SU-DHL-6 (cell line): ENCODE results near the gene AMY1B.
"Not testable (repeated sequence)": the region's sequence is repeated elsewhere in the genome, so short reads cannot be mapped to it uniquely, and the experiment has no call there.

Experiments
- H2AFZ ChIP-seq: fragments of 200-600 bp; sonication (generic); 2 replicates; pipeline ENCODE4 v1.6.1; 2014; ENCODE audit warnings: low read depth, mild to moderate bottlenecking, moderate library complexity, mixed read lengths, antibody characterized with exemption, low read length; ENCODE audit not compliant: severe bottlenecking
- H3F3A ChIP-seq: fragments of 200-600 bp; shearing (Covaris generic); 2 replicates; pipeline ENCODE4 v1.6.0; 2016; ENCODE audit warnings: antibody characterized with exemption, mild to moderate bottlenecking; ENCODE audit not compliant: insufficient read depth
- H3K27ac ChIP-seq: fragments of 200-600 bp; sonication (generic); 2 replicates; pipeline ENCODE4 v1.5.1; 2016; ENCODE audit warnings: low read depth, mild to moderate bottlenecking, low read length, moderate library complexity, mixed read lengths
- H3K27me3 ChIP-seq: fragments of 200-600 bp; sonication (generic), shearing (Covaris generic); 2 replicates; pipeline ENCODE4 v1.6.0; 2014; ENCODE audit warnings: mild to moderate bottlenecking, low read length
- H3K36me3 ChIP-seq: fragments of 200-600 bp; sonication (generic); 2 replicates; pipeline ENCODE4 v1.6.1; 2014; ENCODE audit warnings: mild to moderate bottlenecking, low read length, mixed read lengths
- H3K4me2 ChIP-seq: fragments of 300-600, 200-600 bp; shearing (Covaris generic), sonication (generic); 2 replicates; pipeline ENCODE4 v1.6.0; 2014; ENCODE audit warnings: low read length, low read depth, mild to moderate bottlenecking; ENCODE audit not compliant: poor library complexity, severe bottlenecking
- H3K4me3 ChIP-seq: fragments of 200-600 bp; sonication (generic); 2 replicates; pipeline ENCODE4 v1.5.1; 2014; ENCODE audit warnings: antibody characterized with exemption, low read length, mild to moderate bottlenecking, mixed read lengths; ENCODE audit not compliant: insufficient read depth, poor library complexity, severe bottlenecking
- H3K79me2 ChIP-seq: fragments of 200-600 bp; sonication (generic); 2 replicates; pipeline ENCODE4 v1.6.1; 2014; ENCODE audit warnings: mild to moderate bottlenecking, low read length, moderate library complexity; ENCODE audit not compliant: insufficient read depth
- H3K9ac ChIP-seq: fragments of 200-600 bp; sonication (generic); 2 replicates; pipeline ENCODE4 v1.7.0; 2014; ENCODE audit warnings: mild to moderate bottlenecking, low read length
- H3K9me2 ChIP-seq: fragments of 200-600 bp; sonication (generic); replicated peaks from 2 replicates; pipeline ENCODE4 v1.6.1; 2014; ENCODE audit warnings: low read length; ENCODE audit not compliant: insufficient read depth
- H3K9me3 ChIP-seq: fragments of 200-600 bp; sonication (generic); 2 replicates; pipeline ENCODE4 v1.6.1; 2014; ENCODE audit warnings: low read length, mixed read lengths; ENCODE audit not compliant: insufficient read depth
- H4K20me1 ChIP-seq: fragments of 200-600 bp; sonication (generic); 2 replicates; pipeline ENCODE4 v1.6.1; 2014; ENCODE audit warnings: low read depth, mild to moderate bottlenecking, antibody characterized with exemption, low read length, moderate library complexity, mixed read lengths

Gene AMY1B

DNA sequence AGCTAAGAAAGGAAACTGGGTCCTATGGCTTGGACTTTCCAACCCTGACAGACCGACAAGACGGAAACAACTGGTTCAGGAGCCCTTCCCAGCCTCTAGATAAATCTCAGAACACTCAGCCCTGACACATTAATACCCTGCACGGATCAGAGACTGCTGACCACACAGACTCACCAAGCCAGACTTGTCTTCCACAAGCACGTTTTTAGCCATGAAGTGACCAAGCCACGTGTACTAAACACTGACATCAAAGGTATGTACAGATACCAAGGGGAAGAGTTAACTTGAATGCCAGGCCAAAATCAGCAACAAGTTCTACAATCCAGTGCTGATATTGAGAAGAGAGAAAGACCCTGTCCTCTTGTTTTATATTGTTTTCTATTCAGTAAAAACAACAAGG, at the start of gene AMY1B:
AMY1B (minus strand) TSS at position 101 of the 400 bp plus-strand sequence. CDS start 571 bp downstream, outside the sequence.
- H3K79me2 ChIP-seq, H4K20me1 ChIP-seq, H3F3A ChIP-seq, H3K27me3 ChIP-seq, H3K36me3 ChIP-seq, H3K9me2 ChIP-seq, H2AFZ ChIP-seq, H3K9me3 ChIP-seq, H3K9ac ChIP-seq, H3K27ac ChIP-seq, H3K4me2 ChIP-seq, H3K4me3 ChIP-seq: not testable (repeated sequence)

DNA sequence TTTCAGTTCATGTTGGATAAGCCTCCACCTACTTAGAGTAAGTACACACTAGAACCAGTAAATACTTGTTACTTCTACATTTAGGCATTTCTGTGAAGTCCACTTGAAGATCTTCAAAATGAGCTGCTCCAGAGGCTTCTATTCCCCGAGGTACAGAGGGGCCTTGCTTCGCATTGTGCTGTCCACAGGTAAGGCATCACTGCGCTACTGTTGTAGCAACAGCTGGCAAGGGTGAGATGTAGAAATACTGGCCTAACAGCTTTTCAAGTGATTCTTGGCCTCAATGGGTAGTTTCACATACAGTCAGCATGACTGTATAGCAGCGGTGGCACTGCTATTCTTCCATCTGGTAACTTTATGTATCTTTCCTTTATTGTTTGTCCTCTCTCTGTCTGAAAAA, 49.0 kb upstream of the AMY1B start:
- not testable (repeated sequence) for H4K20me1 ChIP-seq, H3K79me2 ChIP-seq, H3K9me2 ChIP-seq, H3K27ac ChIP-seq, H3K9ac ChIP-seq, H2AFZ ChIP-seq, H3K9me3 ChIP-seq, H3K27me3 ChIP-seq, H3K4me3 ChIP-seq, H3K4me2 ChIP-seq, H3F3A ChIP-seq, H3K36me3 ChIP-seq

DNA sequence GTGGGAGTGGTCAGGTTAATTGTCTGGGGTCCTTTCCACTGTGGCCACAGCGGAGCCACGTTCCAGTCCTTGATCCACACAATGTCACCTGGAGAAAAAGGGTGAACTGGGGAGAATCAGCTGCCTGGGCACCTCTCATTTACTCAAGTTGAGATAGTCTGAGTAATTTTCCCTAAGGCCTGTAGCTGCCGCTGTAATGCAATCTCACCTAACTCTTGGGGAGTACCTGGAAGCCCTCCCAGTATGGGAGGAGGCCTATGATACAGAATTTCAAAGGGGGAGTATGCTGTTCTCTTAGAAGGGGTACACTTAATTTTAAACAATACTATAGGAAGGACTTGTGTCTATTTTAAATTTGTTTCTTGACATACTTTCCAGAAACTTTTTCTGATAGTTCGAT, 48.4 kb upstream of the AMY1B start:
- H3K27ac ChIP-seq, H3K79me2 ChIP-seq, H3K27me3 ChIP-seq, H3K9me3 ChIP-seq, H3K4me2 ChIP-seq, H3F3A ChIP-seq, H2AFZ ChIP-seq, H3K36me3 ChIP-seq, H3K9me2 ChIP-seq, H4K20me1 ChIP-seq, H3K9ac ChIP-seq, H3K4me3 ChIP-seq: not testable (repeated sequence)

DNA sequence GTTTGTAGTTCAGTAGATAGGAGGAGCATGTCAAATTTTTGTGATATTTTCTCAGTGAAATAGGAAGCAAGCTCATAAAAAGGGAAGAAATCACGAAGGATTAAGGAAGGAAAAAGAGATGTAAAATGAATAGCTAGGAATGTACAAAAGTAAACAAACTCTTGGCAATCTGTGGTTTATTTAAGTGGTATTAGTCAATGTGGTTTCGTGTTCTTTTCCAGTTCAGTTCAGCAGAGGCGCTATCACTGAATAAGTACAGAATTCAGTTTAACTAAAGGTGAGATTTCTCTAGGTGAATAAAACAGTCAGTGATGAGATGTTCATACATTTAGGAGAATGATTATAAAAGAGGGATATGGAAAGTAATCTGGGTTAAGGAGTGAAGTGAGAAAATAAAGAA, 42.0 kb upstream of the AMY1B start:
- not testable (repeated sequence) for H3K4me2 ChIP-seq, H4K20me1 ChIP-seq, H3K4me3 ChIP-seq, H3K9ac ChIP-seq, H3K9me2 ChIP-seq, H3K79me2 ChIP-seq, H3K36me3 ChIP-seq, H3K27me3 ChIP-seq, H3F3A ChIP-seq, H3K9me3 ChIP-seq, H2AFZ ChIP-seq, H3K27ac ChIP-seq

DNA sequence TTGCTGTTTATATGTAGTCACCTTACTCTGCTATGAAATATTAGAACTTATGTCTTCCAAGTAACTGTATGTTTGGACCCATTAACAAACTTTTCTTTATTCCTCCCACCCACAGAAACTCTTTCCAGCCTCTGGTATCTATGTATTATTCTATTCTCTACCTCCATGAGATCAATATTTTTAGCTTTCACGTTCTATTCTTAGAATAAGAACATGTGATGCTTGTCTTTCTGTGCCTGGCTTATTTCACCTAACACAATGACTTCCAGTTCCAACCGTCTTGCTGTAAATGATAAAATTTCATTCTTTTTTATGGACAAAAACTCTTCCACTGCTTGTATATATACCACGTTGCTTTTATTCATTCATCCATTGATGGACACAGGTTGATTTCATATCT, 39.3 kb upstream of the AMY1B start:
- H3K9me2 ChIP-seq, H3K4me3 ChIP-seq, H3K27me3 ChIP-seq, H3K4me2 ChIP-seq, H2AFZ ChIP-seq, H3K9ac ChIP-seq, H4K20me1 ChIP-seq, H3K27ac ChIP-seq, H3F3A ChIP-seq, H3K79me2 ChIP-seq, H3K36me3 ChIP-seq, H3K9me3 ChIP-seq: not testable (repeated sequence)

DNA sequence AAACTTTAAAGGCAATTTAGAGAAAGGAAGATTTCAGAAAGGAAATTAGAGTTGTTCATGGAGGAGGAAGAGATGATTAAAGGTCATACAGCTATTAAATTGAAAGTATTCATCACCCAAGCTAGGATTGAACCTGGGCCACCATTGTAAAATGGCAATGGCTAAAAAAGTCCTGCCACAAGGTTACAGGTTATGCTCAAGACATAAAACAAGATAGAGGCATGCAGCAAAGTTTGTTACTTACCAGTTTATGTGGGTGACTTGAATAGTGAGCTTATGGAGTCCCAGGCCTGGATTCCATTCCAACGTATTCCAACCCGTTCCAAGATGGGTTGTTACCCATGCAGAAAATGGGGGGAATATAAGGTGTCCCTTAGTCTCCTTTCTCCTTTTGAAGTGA, 25.5 kb upstream of the AMY1B start:
- not testable (repeated sequence) for H3K9ac ChIP-seq, H3K79me2 ChIP-seq, H3K27me3 ChIP-seq, H3K4me2 ChIP-seq, H3K9me2 ChIP-seq, H4K20me1 ChIP-seq, H3K4me3 ChIP-seq, H3F3A ChIP-seq, H3K36me3 ChIP-seq, H3K27ac ChIP-seq, H3K9me3 ChIP-seq, H2AFZ ChIP-seq

DNA sequence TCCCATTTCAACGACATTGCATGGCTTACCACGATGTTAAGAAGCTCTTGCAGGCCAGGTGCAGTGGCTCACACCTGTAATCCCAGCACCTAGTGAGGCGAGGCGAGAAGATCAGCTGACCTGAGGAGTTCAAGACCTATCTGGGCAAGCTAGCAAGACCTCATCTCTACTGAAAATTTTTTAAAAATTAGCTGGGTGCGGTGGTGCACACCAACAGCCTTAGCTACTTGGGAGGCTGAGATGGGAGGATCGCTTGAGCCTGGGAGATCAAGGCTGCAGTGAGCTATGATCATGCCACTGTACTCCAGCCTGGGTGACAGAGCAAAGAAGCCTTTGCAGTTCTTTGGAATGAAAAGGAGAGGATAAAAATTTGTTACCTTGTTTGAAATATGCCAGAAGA, 21.4 kb upstream of the AMY1B start:
- not testable (repeated sequence) for H3K36me3 ChIP-seq, H3K9me3 ChIP-seq, H3K4me3 ChIP-seq, H3K4me2 ChIP-seq, H3K27ac ChIP-seq, H3F3A ChIP-seq, H3K27me3 ChIP-seq, H4K20me1 ChIP-seq, H3K9me2 ChIP-seq, H2AFZ ChIP-seq, H3K9ac ChIP-seq, H3K79me2 ChIP-seq

DNA sequence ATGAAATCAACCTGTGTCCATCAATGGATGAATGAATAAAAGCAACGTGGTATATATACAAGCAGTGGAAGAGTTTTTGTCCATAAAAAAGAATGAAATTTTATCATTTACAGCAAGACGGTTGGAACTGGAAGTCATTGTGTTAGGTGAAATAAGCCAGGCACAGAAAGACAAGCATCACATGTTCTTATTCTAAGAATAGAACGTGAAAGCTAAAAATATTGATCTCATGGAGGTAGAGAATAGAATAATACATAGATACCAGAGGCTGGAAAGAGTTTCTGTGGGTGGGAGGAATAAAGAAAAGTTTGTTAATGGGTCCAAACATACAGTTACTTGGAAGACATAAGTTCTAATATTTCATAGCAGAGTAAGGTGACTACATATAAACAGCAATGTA, 14.4 kb upstream of the AMY1B start:
- H4K20me1 ChIP-seq, H3K9ac ChIP-seq, H3K79me2 ChIP-seq, H3F3A ChIP-seq, H3K36me3 ChIP-seq, H3K27ac ChIP-seq, H3K9me3 ChIP-seq, H2AFZ ChIP-seq, H3K9me2 ChIP-seq, H3K4me3 ChIP-seq, H3K27me3 ChIP-seq, H3K4me2 ChIP-seq: not testable (repeated sequence)
